SK-N-SH (cell line): ENCODE results near the gene PASK.

Experiments
- CTCF ChIP-seq: fragments of 200-600 bp; sonication (generic); IDR thresholded peaks from 2 replicates; pipeline ENCODE4 v1.6.1; 2017; ENCODE audit warnings: antibody characterized with exemption, mild to moderate bottlenecking, moderate library complexity
- POLR2AphosphoS5 ChIP-seq: IDR thresholded peaks from 2 replicates; pipeline ENCODE4 v1.6.1; 2012; ENCODE audit warnings: low read depth, low read length
- RAD21 ChIP-seq: IDR thresholded peaks from 2 replicates; pipeline ENCODE4 v1.6.1; 2012; ENCODE audit warnings: mild to moderate bottlenecking, low read length
- YY1 ChIP-seq: IDR thresholded peaks from 2 replicates; pipeline ENCODE4 v1.4.0; 2012; ENCODE audit warnings: low read depth, mild to moderate bottlenecking
- TF ChIP-seq, protein P1 (sequence below): fragments of 150-350 bp; IDR thresholded peaks from 2 replicates; pipeline ENCODE4 v1.6.1; 2017; ENCODE audit warnings: antibody characterized with exemption, low read length, low read depth, borderline replicate concordance

GRCh38 chr2:241065355-241065803 lies 83.9 kb downstream of the PASK start:
- TF ChIP-seq CTCF (no peak), RAD21 (no peak), POLR2AphosphoS5 (no peak), YY1 (no peak)
- TF ChIP-seq, protein P1, sequence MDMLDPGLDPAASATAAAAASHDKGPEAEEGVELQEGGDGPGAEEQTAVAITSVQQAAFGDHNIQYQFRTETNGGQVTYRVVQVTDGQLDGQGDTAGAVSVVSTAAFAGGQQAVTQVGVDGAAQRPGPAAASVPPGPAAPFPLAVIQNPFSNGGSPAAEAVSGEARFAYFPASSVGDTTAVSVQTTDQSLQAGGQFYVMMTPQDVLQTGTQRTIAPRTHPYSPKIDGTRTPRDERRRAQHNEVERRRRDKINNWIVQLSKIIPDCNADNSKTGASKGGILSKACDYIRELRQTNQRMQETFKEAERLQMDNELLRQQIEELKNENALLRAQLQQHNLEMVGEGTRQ = no peak
